ENCODE measurements around the gene STAB2. TPM values are rescaled to one million over a fixed set of nuclear protein-coding genes. Genes with fewer than 3 reads are reported as not detected.

STAB2 gene
- total RNA-seq, 2 experiments from 2014 or later, result not detected

- H2AFZ ChIP-seq (ENCODE audit: low read length), result no peak overlapping the region
- CTCF ChIA-PET (ENCODE audit: unreplicated experiment), result no interaction called here
- H3K9me2 ChIP-seq (ENCODE audit: insufficient read depth, low read length), result no peaks in the 10 kb centered on the region
- H3K36me3 ChIP-seq (ENCODE audit: insufficient read depth, low read length), result no peaks in the 10 kb centered on the region
- H3K79me2 ChIP-seq (ENCODE audit: insufficient read depth, low read depth, low read length), result no peaks in the 10 kb centered on the region
- no peaks in the 10 kb centered on the region for H3K9me3 ChIP-seq (ENCODE audit: low read length)
- TF ChIP-seq EZH2phosphoT487 (IDR thresholded peaks at IDR 0.05; ENCODE audit: borderline replicate concordance, low read depth, low read length) (no peak), CTCF (conservative IDR thresholded peaks at IDR 0.05; ENCODE audit: low read length) (no peak)
- no TSS peak for BruUV-seq (replicated peaks)
- H3K4me2 ChIP-seq (ENCODE audit: low read length), result no peak overlapping the region
- no peak for DNase-seq (ENCODE audit: low spot score)
- no peaks in the 10 kb centered on the region for H3K4me1 ChIP-seq (ENCODE audit: insufficient read depth, low read length, poor library complexity, severe bottlenecking)
- no peaks in the 10 kb centered on the region for H4K20me1 ChIP-seq (ENCODE audit: insufficient read depth, low read length)
- no peak overlapping the region for H3K27ac ChIP-seq (ENCODE audit: low read depth, low read length, poor library complexity, severe bottlenecking)
- POLR2A ChIA-PET, result no interaction called here
- H3K4me3 ChIP-seq (ENCODE audit: low read depth, low read length, poor library complexity, severe bottlenecking), result no peak overlapping the region
- intact Hi-C loops (cut with micrococcal nuclease; ENCODE audit: unreplicated experiment), result loop anchor here (10.0 kb wide), 1 partner anchor 302 kb away; no protein-coding TSS in a partner anchor
Observed at GRCh38 chr12:103573185-103573584, 13.9 kb upstream of the STAB2 start.

GRCh38 chr12:103578926-103579325, 8.1 kb upstream of the STAB2 start:
- ChIA-PET CTCF (ENCODE audit: unreplicated experiment) (no interaction called here), POLR2A (interaction anchor here (0.7 kb wide), 1 partner anchor 507 kb away, joined by 3 read pairs; no protein-coding TSS in a partner anchor)
- no TSS peak for BruUV-seq (replicated peaks)

More at GRCh38 chr12:103578926-103579325, 8.1 kb upstream of the STAB2 start:
- TF ChIP-seq CTCF (conservative IDR thresholded peaks at IDR 0.05; ENCODE audit: low read length) (no peak), EZH2phosphoT487 (IDR thresholded peaks at IDR 0.05; ENCODE audit: borderline replicate concordance, low read depth, low read length) (no peak)
- H3K4me2 ChIP-seq (ENCODE audit: low read length), result no peak overlapping the region
- H3K79me2 ChIP-seq (ENCODE audit: insufficient read depth, low read depth, low read length), result no peaks in the 10 kb centered on the region
- intact Hi-C loops (cut with micrococcal nuclease; ENCODE audit: unreplicated experiment), result loop anchor here (10.0 kb wide), 1 partner anchor 296 kb away; no protein-coding TSS in a partner anchor
- no peak overlapping the region for H3K27ac ChIP-seq (ENCODE audit: low read depth, low read length, poor library complexity, severe bottlenecking)
- no peaks in the 10 kb centered on the region for H4K20me1 ChIP-seq (ENCODE audit: insufficient read depth, low read length)
- H3K4me3 ChIP-seq (ENCODE audit: low read depth, low read length, poor library complexity, severe bottlenecking), result no peak overlapping the region
- no peaks in the 10 kb centered on the region for H3K9me2 ChIP-seq (ENCODE audit: insufficient read depth, low read length)
- H2AFZ ChIP-seq (ENCODE audit: low read length), result no peak overlapping the region
- no peak for DNase-seq (ENCODE audit: low spot score)
- H3K9me3 ChIP-seq (ENCODE audit: low read length), result no peaks in the 10 kb centered on the region
- no peaks in the 10 kb centered on the region for H3K36me3 ChIP-seq (ENCODE audit: insufficient read depth, low read length)
- no peaks in the 10 kb centered on the region for H3K4me1 ChIP-seq (ENCODE audit: insufficient read depth, low read length, poor library complexity, severe bottlenecking)
